Measurements from ENCODE around the gene TTLL7. TPM values are rescaled to one million over a fixed set of nuclear protein-coding genes. Genes with fewer than 3 reads are reported as not detected.

The TTLL7 gene
- total RNA-seq, 4 donors from 2014 or later = 8.4 to 21.6 (median 12.0) TPM

DNA sequence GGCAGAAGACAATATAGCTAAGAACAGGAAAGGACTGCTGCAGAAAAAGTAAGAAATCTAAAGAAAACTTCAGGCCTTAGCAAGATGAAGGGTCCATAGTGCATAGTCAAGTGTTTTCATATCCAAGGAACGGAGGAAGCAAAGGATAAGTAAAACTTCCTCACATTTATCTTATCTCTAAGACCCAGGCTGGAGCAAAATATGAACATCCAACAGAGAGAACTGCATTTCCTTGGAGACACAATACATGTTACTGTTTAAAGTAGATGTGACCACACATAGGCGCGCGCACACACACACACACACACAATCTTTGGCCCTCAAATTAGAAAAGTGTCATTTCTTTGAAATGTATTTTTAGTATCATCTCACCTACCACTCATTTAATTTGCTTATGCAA lies 66.7 kb downstream of the TTLL7 start:
- Histone ChIP-seq H3K36me3 (peaks cover 0 to 7% (median 0%) of the 10 kb centered on the region in 3 donors), H3K9me3 (no peaks in the 10 kb centered on the region), H3K27me3 (no peaks in the 10 kb centered on the region), H3K4me3 (no peak overlapping the region), H3K4me1 (peaks cover 0 to 18% (median 3%) of the 10 kb centered on the region in 4 donors), H3K27ac (no peak overlapping the region)
- TF ChIP-seq, protein P1, sequence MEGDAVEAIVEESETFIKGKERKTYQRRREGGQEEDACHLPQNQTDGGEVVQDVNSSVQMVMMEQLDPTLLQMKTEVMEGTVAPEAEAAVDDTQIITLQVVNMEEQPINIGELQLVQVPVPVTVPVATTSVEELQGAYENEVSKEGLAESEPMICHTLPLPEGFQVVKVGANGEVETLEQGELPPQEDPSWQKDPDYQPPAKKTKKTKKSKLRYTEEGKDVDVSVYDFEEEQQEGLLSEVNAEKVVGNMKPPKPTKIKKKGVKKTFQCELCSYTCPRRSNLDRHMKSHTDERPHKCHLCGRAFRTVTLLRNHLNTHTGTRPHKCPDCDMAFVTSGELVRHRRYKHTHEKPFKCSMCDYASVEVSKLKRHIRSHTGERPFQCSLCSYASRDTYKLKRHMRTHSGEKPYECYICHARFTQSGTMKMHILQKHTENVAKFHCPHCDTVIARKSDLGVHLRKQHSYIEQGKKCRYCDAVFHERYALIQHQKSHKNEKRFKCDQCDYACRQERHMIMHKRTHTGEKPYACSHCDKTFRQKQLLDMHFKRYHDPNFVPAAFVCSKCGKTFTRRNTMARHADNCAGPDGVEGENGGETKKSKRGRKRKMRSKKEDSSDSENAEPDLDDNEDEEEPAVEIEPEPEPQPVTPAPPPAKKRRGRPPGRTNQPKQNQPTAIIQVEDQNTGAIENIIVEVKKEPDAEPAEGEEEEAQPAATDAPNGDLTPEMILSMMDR (IDR thresholded peaks at IDR 0.05) = no peak
- TF ChIP-seq POLR2A (IDR thresholded peaks at IDR 0.05) = no peak
- no peak for TF ChIP-seq EP300 (IDR thresholded peaks at IDR 0.05)
- WGBS, 2 donors = 78 to 85% methylated on average over 4 of the region's 4 CpGs
- no peak for DNase-seq (ENCODE audit: low spot score in 2 of 2)

DNA sequence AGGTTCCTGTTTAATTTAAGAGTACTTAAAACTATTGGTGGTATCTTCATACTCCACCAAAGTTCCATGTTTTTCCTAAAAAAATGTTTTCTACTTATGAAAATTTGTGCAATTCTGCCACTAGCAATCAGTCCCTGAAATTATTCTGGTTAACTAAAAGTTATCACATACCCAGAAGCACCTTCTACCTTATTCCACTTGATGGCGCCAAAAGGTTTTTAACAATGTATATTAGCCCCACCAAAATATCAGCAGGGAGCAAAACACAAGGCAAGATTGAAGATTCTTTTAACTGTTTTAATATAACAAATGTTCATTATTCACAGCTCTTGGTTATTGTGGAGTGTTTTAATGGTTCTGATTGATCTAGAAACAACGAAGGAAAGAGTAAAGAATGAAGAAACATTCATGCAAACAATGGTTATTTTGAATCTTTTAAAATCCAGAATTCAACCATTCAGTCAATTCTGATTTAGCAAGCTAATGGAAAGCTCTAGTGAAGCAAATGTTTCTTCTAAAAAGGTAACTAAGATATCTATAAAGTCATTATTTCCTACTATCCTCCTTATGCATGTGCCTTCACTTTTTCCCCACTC lies 67.2 kb downstream of the TTLL7 start:
- 2 to 4% methylated on average over 2 of the region's 2 CpGs for WGBS, 2 donors
- Histone ChIP-seq H3K4me1 (peaks cover 0 to 22% (median 3%) of the 10 kb centered on the region in 4 donors), H3K27ac (no peak overlapping the region), H3K4me3 (no peak overlapping the region), H3K9me3 (no peaks in the 10 kb centered on the region), H3K36me3 (peaks cover 0 to 2% (median 0%) of the 10 kb centered on the region in 3 donors), H3K27me3 (no peaks in the 10 kb centered on the region)
- DNase-seq (ENCODE audit: low spot score in 2 of 2) = peak in 1 of 2 donors; percentile 53
- no peak for TF ChIP-seq POLR2A (IDR thresholded peaks at IDR 0.05)
- TF ChIP-seq, protein P1 (IDR thresholded peaks at IDR 0.05) = peak; percentile 52 to 73 (median 60)
- no peak for TF ChIP-seq EP300 (IDR thresholded peaks at IDR 0.05)

DNA sequence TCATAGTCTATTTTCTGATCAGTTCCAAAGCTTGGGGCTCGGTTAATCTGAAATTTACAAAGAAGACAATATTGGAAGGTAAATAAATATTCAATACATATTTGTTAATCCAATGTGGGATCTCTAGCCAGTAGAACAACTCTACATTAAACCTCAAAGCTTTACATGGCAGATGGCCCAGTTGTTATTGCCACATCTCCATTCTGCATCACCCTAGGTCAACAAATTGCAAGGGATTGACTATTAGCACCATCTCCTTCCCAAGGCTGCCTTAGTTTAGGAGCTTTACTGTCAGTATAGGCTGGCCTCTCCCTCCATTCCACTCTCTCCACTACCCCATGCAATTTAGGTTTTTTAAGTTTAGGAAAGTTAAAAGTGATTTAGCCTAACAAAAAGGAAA lies 69.7 kb downstream of the TTLL7 start:
- no peaks in the 10 kb centered on the region for H3K36me3 ChIP-seq
- no peak overlapping the region for H3K4me3 ChIP-seq
- H3K27me3 ChIP-seq = no peaks in the 10 kb centered on the region
- peak overlapping the region in 1 of 4 donors; percentile 20 for H3K27ac ChIP-seq
- peaks cover 0 to 22% (median 3%) of the 10 kb centered on the region in 4 donors for H3K4me1 ChIP-seq
- 93 to 100% methylated on average over 1 of the region's 1 CpG for WGBS, 2 donors
- H3K9me3 ChIP-seq = no peaks in the 10 kb centered on the region
- TF ChIP-seq EP300 (IDR thresholded peaks at IDR 0.05) (no peak), POLR2A (IDR thresholded peaks at IDR 0.05) (no peak)
- TF ChIP-seq, protein P1 (IDR thresholded peaks at IDR 0.05) = no peak
- DNase-seq (ENCODE audit: low spot score in 2 of 2) = peak in 1 of 2 donors; percentile 31

DNA sequence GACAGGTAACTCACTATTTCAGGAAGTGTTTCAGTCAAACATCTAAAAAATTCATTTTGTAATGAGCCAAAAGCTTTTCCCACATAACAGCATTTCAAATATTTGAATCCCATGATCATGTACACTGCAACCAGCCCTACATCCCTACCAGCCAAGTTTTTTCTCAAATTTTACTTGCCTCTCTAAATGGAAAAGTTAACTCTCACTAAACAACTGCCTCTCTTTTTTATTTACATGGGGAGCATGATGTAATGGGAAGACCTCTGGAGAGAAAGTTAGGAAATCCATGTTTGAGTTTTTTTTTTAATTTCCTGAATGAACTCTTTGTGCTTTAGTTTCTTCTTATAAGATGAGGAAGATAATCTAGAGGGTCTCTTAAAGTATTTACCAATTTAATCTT lies 70.5 kb downstream of the TTLL7 start:
- no peaks in the 10 kb centered on the region for H3K9me3 ChIP-seq
- TF ChIP-seq, protein P1 (IDR thresholded peaks at IDR 0.05) = no peak
- TF ChIP-seq POLR2A (IDR thresholded peaks at IDR 0.05) (no peak), EP300 (IDR thresholded peaks at IDR 0.05) (no peak)

DNA sequence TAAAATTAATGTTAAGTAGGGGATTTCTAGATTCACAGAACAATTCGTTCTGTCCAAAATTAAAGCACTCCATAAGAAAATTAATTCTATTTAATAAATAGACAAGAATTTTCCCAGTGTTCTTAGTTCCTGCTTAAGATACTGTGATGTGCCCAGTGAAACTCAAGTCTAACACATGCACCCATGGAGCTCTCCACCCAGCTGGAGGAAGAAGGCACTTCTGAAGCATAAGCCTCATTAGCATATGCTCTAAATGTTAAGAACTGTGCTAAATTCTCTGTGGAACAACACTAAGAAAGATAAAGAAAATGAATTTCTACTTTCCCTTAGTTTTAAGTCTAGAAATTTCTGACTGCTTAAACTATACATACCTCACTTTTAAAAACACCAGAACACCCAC lies 71.2 kb downstream of the TTLL7 start:
- TF ChIP-seq EP300 (IDR thresholded peaks at IDR 0.05) (no peak), POLR2A (IDR thresholded peaks at IDR 0.05) (no peak)
- TF ChIP-seq, protein P1 (IDR thresholded peaks at IDR 0.05) = no peak
- Histone ChIP-seq H3K4me3 (no peak overlapping the region), H3K36me3 (no peaks in the 10 kb centered on the region), H3K9me3 (no peaks in the 10 kb centered on the region), H3K27ac (peak overlapping the region in 1 of 4 donors; percentile 20), H3K4me1 (peaks cover 0 to 22% (median 3%) of the 10 kb centered on the region in 4 donors), H3K27me3 (no peaks in the 10 kb centered on the region)
- 48 to 49% methylated on average over 1 of the region's 1 CpG for WGBS, 2 donors
- DNase-seq (ENCODE audit: low spot score in 2 of 2) = no peak

More for the DNA sequence above, 70.5 kb downstream of the TTLL7 start:
- DNase-seq (ENCODE audit: low spot score in 2 of 2) = no peak
- H3K4me3 ChIP-seq = no peak overlapping the region
- H3K27me3 ChIP-seq = no peaks in the 10 kb centered on the region
- peak overlapping the region in 1 of 4 donors; percentile 20 for H3K27ac ChIP-seq
- H3K4me1 ChIP-seq = peaks cover 0 to 22% (median 3%) of the 10 kb centered on the region in 4 donors
- no peaks in the 10 kb centered on the region for H3K36me3 ChIP-seq

Data from tibial nerve (tissue), 4 donors.